ENCODE measurements around the gene FBLN5. TPM values are rescaled to one million over a fixed set of nuclear protein-coding genes. Genes with fewer than 3 reads are reported as not detected.

FBLN5 gene
- total RNA-seq, 1 experiment from 2014 or later = 0.90 TPM

GRCh38 chr14:91839749-91840148 is 107.7 kb downstream of the FBLN5 start:
- intact Hi-C loops (cut with micrococcal nuclease; ENCODE audit: unreplicated experiment) = no loop called here
- no peak for TF ChIP-seq CTCF (IDR thresholded peaks at IDR 0.05; ENCODE audit: unreplicated experiment)
- H3K4me1 Mint-ChIP-seq (ENCODE audit: low read depth, unreplicated experiment) = peaks cover 14% of the 10 kb centered on the region
- CTCF ChIA-PET = no interaction called here
- BruUV-seq (replicated peaks) = no TSS peak
- no peaks in the 10 kb centered on the region for H3K27me3 Mint-ChIP-seq (ENCODE audit: unreplicated experiment)
- no peak overlapping the region for H3K27ac Mint-ChIP-seq (ENCODE audit: unreplicated experiment)
- H3K36me3 Mint-ChIP-seq (ENCODE audit: insufficient read depth, unreplicated experiment) = peaks cover 24% of the 10 kb centered on the region
- H3K9me3 Mint-ChIP-seq (ENCODE audit: low read depth, unreplicated experiment) = no peaks in the 10 kb centered on the region
- DNase-seq = no peak
- H3K4me3 Mint-ChIP-seq (ENCODE audit: low read depth, unreplicated experiment) = no peak overlapping the region

GRCh38 chr14:91837076-91837475 is 110.4 kb downstream of the FBLN5 start:
- BruUV-seq (replicated peaks) = no TSS peak
- Mint-ChIP-seq H3K36me3 (ENCODE audit: insufficient read depth, unreplicated experiment) (peaks cover 38% of the 10 kb centered on the region), H3K27me3 (ENCODE audit: unreplicated experiment) (no peaks in the 10 kb centered on the region), H3K9me3 (ENCODE audit: low read depth, unreplicated experiment) (no peaks in the 10 kb centered on the region), H3K27ac (ENCODE audit: unreplicated experiment) (peak overlapping the region; percentile 77), H3K4me3 (ENCODE audit: low read depth, unreplicated experiment) (peak overlapping the region; percentile 81), H3K4me1 (ENCODE audit: low read depth, unreplicated experiment) (peaks cover 38% of the 10 kb centered on the region)
- no peak for DNase-seq
- CTCF ChIA-PET = no interaction called here
- no peak for TF ChIP-seq CTCF (IDR thresholded peaks at IDR 0.05; ENCODE audit: unreplicated experiment)
- intact Hi-C loops (cut with micrococcal nuclease; ENCODE audit: unreplicated experiment) = no loop called here

- no TSS peak for BruUV-seq (replicated peaks)
- peak overlapping the region; percentile 81 for H3K4me3 Mint-ChIP-seq (ENCODE audit: low read depth, unreplicated experiment)
- peak overlapping the region; percentile 77 for H3K27ac Mint-ChIP-seq (ENCODE audit: unreplicated experiment)
- H3K9me3 Mint-ChIP-seq (ENCODE audit: low read depth, unreplicated experiment) = no peaks in the 10 kb centered on the region
- CTCF ChIA-PET = interaction anchor here (0.8 to 1.4 kb wide), 3 partner anchors 63 to 161 kb away, joined by 3 to 5 read pairs (median 4); no protein-coding TSS in a partner anchor
- H3K4me1 Mint-ChIP-seq (ENCODE audit: low read depth, unreplicated experiment) = peaks cover 38% of the 10 kb centered on the region
- TF ChIP-seq CTCF (IDR thresholded peaks at IDR 0.05; ENCODE audit: unreplicated experiment) = no peak
- intact Hi-C loops (cut with micrococcal nuclease; ENCODE audit: unreplicated experiment) = loop anchor here (2.0 kb wide), 1 partner anchor 37 kb away; no protein-coding TSS in a partner anchor
- no peaks in the 10 kb centered on the region for H3K27me3 Mint-ChIP-seq (ENCODE audit: unreplicated experiment)
- H3K36me3 Mint-ChIP-seq (ENCODE audit: insufficient read depth, unreplicated experiment) = peaks cover 41% of the 10 kb centered on the region
- peak; percentile 93 for DNase-seq
Observed at GRCh38 chr14:91835920-91836843, 111.3 kb downstream of the FBLN5 start.

- TF ChIP-seq CTCF (IDR thresholded peaks at IDR 0.05; ENCODE audit: unreplicated experiment) = no peak
- CTCF ChIA-PET = interaction anchor here (0.8 to 1.4 kb wide), 3 partner anchors 64 to 161 kb away, joined by 3 to 5 read pairs (median 4); no protein-coding TSS in a partner anchor
- BruUV-seq (replicated peaks) = TSS peak; percentile 47
- H3K27me3 Mint-ChIP-seq (ENCODE audit: unreplicated experiment) = no peaks in the 10 kb centered on the region
- peaks cover 46% of the 10 kb centered on the region for H3K36me3 Mint-ChIP-seq (ENCODE audit: insufficient read depth, unreplicated experiment)
- no peaks in the 10 kb centered on the region for H3K9me3 Mint-ChIP-seq (ENCODE audit: low read depth, unreplicated experiment)
- peak; percentile 25 for DNase-seq
- intact Hi-C loops (cut with micrococcal nuclease; ENCODE audit: unreplicated experiment) = loop anchor here (2.0 kb wide), 1 partner anchor 37 kb away; no protein-coding TSS in a partner anchor
- H3K27ac Mint-ChIP-seq (ENCODE audit: unreplicated experiment) = peak overlapping the region; percentile 77
- peaks cover 45% of the 10 kb centered on the region for H3K4me1 Mint-ChIP-seq (ENCODE audit: low read depth, unreplicated experiment)
- peak overlapping the region; percentile 81 for H3K4me3 Mint-ChIP-seq (ENCODE audit: low read depth, unreplicated experiment)
Observed at GRCh38 chr14:91835197-91835919, 112.1 kb downstream of the FBLN5 start.

Data from Calu3 (cell line).